Kidney epithelial cell (primary cell): ENCODE results near the gene PCSK2. TPM values are rescaled to one million over a fixed set of nuclear protein-coding genes. Genes with fewer than 3 reads are reported as not detected.

Source experiments
- DNase-seq: peaks from one replicate; pipeline ENCODE4 v3.0.0-alpha.2; 2010; ENCODE audit warnings: low read depth
- H3K27me3 ChIP-seq: 2 replicates; pipeline ENCODE4 v1.6.0; 2011; ENCODE audit warnings: low read length; ENCODE audit not compliant: control insufficient read depth, insufficient read depth
- H3K36me3 ChIP-seq: 2 replicates; pipeline ENCODE4 v1.5.1; 2011; ENCODE audit warnings: low read length; ENCODE audit not compliant: control insufficient read depth, insufficient read depth
- H3K4me3 ChIP-seq: 2 replicates; pipeline ENCODE4 v1.5.1; 2011; ENCODE audit warnings: low read depth, mild to moderate bottlenecking, control low read depth, low read length
- total RNA-seq: library from RNA; depleted of rRNA; stranded (reverse); fragments of >200 nt; gene quantifications from 2 replicates; pipeline ENCODE4 v1.2.3, GENCODE V29; 2015
- TF ChIP-seq, protein P1 (sequence below): IDR thresholded peaks from 2 replicates; pipeline ENCODE4 v1.5.1; 2011; ENCODE audit warnings: mild to moderate bottlenecking, moderate library complexity, low read length, control low read depth, inconsistent platforms; ENCODE audit not compliant: insufficient read depth, poor library complexity, severe bottlenecking

The PCSK2 gene
- total RNA-seq, 1 donor from 2014 or later: 0.04 TPM

DNA sequence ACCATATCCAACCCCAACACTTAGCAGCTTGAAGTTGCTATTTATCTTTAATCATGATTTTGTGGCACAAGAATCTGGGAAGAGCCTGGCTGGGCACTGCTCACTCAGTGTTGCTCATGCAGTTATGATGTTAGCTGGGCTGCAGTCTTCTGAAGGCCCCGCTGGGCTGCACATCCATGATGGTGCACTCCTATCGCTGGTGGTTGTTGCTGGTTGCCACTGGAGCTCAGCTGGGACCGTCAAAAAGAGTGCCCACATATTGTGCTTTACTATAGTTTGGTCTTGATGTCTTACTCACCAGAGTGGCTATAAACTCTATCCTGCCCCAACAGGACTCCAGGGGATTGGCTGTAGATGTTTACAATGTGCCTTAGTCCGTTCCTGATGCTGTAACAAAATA, 137.8 kb downstream of the PCSK2 start:
- DNase-seq: no peak
- TF ChIP-seq, protein P1, sequence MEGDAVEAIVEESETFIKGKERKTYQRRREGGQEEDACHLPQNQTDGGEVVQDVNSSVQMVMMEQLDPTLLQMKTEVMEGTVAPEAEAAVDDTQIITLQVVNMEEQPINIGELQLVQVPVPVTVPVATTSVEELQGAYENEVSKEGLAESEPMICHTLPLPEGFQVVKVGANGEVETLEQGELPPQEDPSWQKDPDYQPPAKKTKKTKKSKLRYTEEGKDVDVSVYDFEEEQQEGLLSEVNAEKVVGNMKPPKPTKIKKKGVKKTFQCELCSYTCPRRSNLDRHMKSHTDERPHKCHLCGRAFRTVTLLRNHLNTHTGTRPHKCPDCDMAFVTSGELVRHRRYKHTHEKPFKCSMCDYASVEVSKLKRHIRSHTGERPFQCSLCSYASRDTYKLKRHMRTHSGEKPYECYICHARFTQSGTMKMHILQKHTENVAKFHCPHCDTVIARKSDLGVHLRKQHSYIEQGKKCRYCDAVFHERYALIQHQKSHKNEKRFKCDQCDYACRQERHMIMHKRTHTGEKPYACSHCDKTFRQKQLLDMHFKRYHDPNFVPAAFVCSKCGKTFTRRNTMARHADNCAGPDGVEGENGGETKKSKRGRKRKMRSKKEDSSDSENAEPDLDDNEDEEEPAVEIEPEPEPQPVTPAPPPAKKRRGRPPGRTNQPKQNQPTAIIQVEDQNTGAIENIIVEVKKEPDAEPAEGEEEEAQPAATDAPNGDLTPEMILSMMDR: no peak
- Histone ChIP-seq H3K27me3 (no peaks in the 10 kb centered on the region), H3K4me3 (no peak overlapping the region), H3K36me3 (no peaks in the 10 kb centered on the region)

- no peak for DNase-seq
- no peak overlapping the region for H3K4me3 ChIP-seq
- H3K36me3 ChIP-seq: no peaks in the 10 kb centered on the region
- H3K27me3 ChIP-seq: no peaks in the 10 kb centered on the region
- TF ChIP-seq, protein P1: no peak
Measured at GRCh38 chr20:17365831-17366230, 139.0 kb downstream of the PCSK2 start.

DNA sequence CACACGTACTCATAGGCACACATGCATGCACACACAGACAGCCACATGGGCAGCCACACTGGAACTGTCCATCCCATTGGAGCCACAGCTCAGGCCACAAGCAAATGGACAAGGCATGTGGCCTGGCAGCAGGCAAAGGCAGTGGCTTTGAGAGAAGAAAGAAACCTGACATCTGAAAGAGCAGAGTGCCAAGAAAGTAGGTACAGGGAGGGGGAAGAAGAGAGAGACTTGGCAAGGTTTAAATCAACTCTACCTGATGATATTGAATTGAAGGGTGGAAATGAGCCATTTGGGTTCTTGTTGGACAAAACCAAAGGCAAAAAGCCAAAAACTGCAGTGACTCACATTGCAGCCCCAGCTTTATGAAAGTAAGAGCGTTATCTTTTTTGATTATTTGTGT, 142.7 kb downstream of the PCSK2 start:
- TF ChIP-seq, protein P1: no peak
- H3K27me3 ChIP-seq: no peaks in the 10 kb centered on the region
- H3K4me3 ChIP-seq: no peak overlapping the region
- H3K36me3 ChIP-seq: no peaks in the 10 kb centered on the region
- no peak for DNase-seq

GRCh38 chr20:17372806-17373440, 146.1 kb downstream of the PCSK2 start:
- no peaks in the 10 kb centered on the region for H3K36me3 ChIP-seq
- H3K27me3 ChIP-seq: no peaks in the 10 kb centered on the region
- H3K4me3 ChIP-seq: no peak overlapping the region
- no peak for DNase-seq
- TF ChIP-seq, protein P1: no peak

DNA sequence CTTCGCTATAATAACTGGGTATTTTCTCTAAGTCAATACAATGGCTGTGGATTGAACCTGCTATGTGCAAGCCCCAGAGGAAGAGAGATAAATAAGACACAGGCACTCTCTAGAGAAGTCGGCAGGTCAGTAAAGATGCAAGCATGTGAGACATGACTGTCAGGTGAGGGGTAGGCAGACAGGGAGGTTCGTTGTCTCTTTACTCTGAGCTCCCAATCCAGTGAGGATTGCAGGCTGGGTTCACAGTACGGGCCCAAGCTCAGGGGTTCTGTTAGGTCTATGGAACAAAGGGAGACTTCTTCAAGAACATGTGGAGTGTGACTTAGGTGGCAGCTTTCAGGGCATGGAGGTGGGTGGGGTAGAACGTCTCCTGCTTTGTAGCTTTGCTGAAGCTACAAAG, 147.2 kb downstream of the PCSK2 start:
- no peaks in the 10 kb centered on the region for H3K36me3 ChIP-seq
- TF ChIP-seq, protein P1: no peak
- H3K27me3 ChIP-seq: no peaks in the 10 kb centered on the region
- H3K4me3 ChIP-seq: no peak overlapping the region
- DNase-seq: no peak

DNA sequence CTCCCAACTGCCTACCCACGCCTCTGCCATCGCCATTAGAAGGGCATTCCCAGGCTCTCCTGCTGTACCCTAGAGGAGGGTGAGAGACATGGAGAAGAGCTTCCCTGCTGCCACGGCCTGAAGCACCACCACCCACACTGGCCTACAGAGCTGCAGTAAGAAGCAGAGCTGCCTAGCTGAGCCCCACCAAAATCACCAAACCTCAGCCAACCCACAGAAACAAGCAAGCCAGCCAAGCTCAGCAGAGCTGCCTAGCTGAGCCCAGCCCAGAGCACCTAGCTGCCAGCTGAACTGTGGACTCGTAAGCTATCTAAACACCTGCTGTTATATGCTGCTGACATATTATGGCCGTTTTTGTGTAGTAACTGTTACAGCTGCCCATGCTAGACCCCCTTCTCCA, 149.2 kb downstream of the PCSK2 start:
- no peak for DNase-seq
- Histone ChIP-seq H3K36me3 (no peaks in the 10 kb centered on the region), H3K4me3 (no peak overlapping the region), H3K27me3 (no peaks in the 10 kb centered on the region)
- TF ChIP-seq, protein P1: no peak
